CD1c-positive myeloid dendritic cell (primary cell): ENCODE data around the gene CGREF1.
"Not testable (repeated sequence)": the region's sequence is repeated elsewhere in the genome, so short reads cannot be mapped to it uniquely, and the experiment has no call there.

ENCODE experiments used
- DNase-seq: peaks from one replicate; pipeline ENCODE4 v3.0.0-alpha.2; 2016; ENCODE audit errors: extremely low spot score

Gene CGREF1

GRCh38 chr2:27111392-27112078, 7.4 kb downstream of the CGREF1 start:
- DNase-seq, result not testable (repeated sequence)

DNA sequence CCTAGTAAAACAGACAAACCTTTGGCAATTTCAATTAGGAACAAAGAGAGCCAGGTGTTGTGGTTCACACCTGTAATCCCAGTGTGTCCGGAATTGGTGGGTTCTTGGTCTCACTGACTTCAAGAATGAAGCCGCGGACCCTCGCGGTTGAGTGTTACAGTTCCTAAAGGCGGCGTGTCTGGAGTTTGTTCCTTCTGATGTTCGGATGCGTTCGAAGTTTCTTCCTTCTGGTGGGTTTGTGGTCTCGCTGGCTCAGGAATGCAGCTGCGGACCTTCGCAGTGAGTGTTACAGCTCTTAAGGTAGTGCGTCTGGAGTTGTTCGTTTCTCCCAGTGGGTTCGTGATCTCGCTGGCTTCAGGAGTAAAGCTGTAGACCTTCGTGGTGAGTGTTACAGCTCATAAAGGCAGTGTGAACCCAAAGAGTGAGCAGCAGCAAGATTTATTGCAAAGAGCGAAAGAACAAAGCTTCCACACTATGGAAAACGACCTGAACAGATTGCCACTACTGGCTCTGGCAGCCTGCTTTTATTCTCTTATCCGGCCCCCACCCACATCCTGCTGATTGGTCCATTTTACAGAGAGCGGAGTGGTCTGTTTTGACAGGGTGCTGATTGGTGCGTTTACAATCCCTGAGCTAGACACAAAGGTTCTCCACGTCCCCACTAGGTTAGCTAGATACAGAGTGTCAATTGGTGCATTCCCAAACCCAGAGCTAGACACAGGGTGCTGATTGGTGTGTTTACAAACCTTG, 8.2 kb downstream of the CGREF1 start:
- DNase-seq, result not testable (repeated sequence)

GRCh38 chr2:27109083-27109482, 9.8 kb downstream of the CGREF1 start:
- no peak for DNase-seq

DNA sequence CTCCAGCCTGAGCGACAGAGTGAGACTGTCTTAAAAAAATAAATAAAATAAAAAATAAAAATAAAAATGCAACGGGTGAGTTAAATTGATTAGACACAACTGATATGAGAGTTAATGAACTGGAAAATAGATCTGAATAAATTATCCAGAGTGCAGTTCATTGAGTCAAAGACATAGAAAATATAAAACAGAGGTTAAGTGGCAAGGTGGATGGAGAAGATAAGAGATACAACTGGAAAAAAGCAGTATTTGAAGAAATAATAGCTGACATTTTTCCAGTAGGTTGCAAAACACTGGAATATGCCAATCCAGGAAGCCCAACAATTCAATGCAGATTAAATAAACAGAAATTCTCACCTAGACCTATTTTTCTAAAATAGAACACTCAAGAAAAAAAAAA, 10.7 kb downstream of the CGREF1 start:
- DNase-seq, result no peak

DNA sequence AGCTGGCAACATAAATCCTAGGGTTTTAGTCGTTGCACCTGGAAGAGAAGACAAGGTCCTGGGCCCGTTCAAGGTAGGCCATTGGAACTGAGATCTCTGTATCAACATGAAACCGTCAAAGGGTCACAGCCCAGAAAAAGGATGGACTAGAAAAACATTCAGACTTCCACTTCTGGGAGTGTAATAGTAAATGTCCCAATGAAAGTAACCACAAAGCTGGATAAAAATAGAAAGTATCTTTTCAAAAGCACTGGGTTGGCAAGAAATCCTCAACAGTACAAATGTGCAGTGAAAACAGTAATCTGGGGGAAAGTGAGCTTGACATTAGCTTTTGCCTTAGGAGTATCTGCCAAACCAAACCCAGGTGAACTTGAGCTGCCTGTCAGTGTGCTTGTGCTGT, 12.9 kb downstream of the CGREF1 start:
- no peak for DNase-seq

DNA sequence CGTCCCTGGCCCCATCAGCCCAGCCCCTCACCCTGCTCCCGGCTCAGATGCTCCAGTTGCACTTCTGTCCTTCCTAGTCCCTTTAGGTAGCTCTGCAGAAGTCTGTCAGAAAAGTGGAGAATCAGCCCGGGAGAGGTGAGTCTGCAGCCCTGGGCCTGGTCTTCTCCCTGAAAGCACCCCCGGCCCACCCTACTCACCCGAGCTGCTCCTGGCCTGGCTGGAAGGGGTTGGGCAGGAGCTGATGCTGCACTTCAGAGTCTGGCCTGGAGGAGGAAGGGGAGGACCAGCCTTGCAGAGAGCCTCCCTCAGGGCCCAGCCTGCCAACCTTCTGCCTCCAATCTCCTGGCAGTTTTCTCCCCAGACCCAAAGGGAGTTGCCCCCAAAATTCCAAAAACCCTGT, 16.6 kb downstream of the CGREF1 start:
- no peak for DNase-seq

GRCh38 chr2:27100036-27100435, 18.9 kb downstream of the CGREF1 start:
- no peak for DNase-seq

- DNase-seq, result no peak
Measured at GRCh38 chr2:27099334-27099955, 19.5 kb downstream of the CGREF1 start.

GRCh38 chr2:27097341-27097740, 21.6 kb downstream of the CGREF1 start:
- no peak for DNase-seq

- peak; percentile 66 for DNase-seq
Measured at GRCh38 chr2:27096748-27097297, 22.1 kb downstream of the CGREF1 start.

DNA sequence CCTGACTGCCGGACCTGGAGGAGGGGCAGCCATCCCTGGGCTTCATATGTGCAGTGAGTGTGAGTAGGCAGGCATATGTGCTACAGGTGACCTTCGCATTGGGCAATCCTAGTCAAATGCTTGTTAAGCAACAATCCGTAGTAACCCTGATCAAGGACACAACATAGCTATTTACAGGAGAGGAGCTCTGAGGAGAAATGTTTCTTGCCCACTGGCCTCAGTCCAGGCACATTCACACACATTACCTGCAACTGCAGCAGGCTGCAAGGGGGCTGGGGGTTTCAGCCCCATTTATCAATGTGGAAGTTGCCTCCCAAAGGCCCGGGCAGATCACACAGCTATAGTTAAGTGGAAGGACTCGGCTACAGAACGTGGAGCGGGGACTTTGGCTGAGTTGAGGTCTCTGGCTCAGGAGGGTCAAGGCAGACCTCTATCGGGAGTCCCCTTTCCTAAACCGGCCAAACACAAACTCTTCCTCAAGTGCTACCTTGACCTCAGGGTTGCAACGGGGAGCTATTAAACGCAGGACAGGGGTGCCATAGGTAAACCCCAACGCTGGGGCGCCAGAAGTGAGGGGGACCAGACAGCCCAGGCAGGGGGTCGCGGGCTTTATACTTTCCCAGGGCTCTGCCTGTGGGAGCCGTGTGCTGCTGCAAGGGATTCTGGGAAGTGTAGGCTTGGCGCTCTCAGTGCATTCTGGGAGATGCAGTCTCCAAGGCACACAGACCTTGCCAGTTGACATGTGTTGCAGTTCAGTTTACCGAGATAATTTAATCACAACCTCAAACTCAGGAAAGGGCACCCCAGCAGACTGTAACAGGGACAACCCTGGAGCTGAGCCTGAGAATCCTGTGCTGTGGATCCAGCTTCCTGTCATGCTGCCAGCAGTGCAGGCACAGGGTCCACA, 22.9 kb downstream of the CGREF1 start:
- DNase-seq, result peak; percentile 56

DNA sequence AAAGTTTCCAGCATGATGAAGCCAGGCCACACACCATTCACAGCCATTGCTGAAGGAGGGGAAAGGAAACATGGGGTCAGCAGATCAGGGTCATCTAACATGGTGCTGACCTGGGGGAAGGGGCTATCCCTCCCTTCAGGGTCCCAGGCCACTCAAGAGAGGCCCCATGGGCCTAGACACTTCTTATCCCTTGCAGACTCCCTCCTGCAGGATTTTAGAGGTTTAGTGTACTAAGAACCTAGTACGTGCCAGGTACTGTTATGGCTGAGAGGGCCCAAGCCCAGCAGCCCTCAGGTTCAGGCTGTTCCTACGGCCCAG, 23.5 kb downstream of the CGREF1 start:
- no peak for DNase-seq

GRCh38 chr2:27094353-27094984, 24.5 kb downstream of the CGREF1 start:
- no peak for DNase-seq

DNA sequence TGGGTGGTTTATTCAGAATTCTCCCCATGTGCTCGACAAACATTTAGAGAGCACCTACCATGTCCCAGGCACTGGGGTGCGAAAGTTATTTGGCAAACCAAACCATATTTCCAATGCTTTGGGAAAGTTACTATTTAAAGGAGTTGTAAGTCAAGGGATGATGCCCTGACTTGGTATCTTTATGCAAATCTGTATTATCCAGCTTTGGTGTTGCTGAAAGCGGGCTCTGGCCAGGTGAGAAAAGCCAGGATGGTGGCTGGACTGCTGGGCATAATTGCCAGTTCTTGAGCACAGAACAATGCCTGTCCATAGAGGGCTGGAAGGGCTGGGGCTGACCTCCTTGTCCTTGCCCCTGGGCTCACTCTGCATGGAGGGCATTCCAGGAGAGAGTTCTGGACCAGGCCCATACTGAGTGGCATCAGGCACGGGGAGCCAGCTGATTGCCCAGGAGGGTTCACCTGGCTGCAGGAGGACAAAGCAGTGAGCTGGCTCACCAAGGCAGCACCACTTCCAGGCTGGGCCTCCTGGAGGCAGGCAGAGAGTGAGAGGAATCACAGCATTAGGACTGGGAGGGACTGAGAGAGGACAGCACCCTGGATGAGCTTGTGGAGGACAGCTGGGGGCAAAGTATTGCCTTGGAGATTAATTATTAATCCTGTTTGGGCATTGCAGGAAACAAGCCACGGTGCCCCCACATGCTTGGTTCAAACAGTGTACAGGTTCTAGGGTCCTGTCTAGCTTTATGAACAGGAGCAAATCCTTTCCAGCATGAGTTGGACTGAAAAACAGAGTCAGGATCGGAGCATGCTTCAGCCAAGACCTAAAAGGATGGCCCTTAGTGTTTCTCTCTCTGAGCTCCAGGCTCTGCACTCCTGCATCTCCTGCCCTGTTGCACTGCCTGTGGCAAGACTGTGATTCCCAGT, 25.2 kb downstream of the CGREF1 start:
- DNase-seq, result no peak

- no peak for DNase-seq
Measured at GRCh38 chr2:27092696-27093429, 26.1 kb downstream of the CGREF1 start.

- DNase-seq, result no peak
Measured at GRCh38 chr2:27091746-27092695, 26.9 kb downstream of the CGREF1 start.

GRCh38 chr2:27089111-27089954, 29.6 kb downstream of the CGREF1 start:
- DNase-seq, result no peak
